Frontal cortex (tissue), 4 donors: ENCODE results near the gene METAP1D. TPM values are rescaled to one million over a fixed set of nuclear protein-coding genes. Genes with fewer than 3 reads are reported as not detected.

Source experiments
- DNase-seq, 2 donors: peaks; one replicate each; pipeline ENCODE4 v3.0.0; 2012; ENCODE audit warnings: low spot score in 2 of 2
- FAIRE-seq: peaks from 2 replicates; lab custom pipeline; 2012; peaks lifted over from hg19 to GRCh38; lab: Jason Lieb, UNC
- total RNA-seq: library from RNA; depleted of rRNA; stranded (reverse); fragments of >200 nt; gene quantifications from one replicate; pipeline ENCODE4 v1.2.3, GENCODE V29; 2014
- donor health status: control.
- donor health status: control.
- donor health status: control.

The METAP1D gene
- total RNA-seq, 1 donor from 2014 or later, result 6.1 TPM

DNA sequence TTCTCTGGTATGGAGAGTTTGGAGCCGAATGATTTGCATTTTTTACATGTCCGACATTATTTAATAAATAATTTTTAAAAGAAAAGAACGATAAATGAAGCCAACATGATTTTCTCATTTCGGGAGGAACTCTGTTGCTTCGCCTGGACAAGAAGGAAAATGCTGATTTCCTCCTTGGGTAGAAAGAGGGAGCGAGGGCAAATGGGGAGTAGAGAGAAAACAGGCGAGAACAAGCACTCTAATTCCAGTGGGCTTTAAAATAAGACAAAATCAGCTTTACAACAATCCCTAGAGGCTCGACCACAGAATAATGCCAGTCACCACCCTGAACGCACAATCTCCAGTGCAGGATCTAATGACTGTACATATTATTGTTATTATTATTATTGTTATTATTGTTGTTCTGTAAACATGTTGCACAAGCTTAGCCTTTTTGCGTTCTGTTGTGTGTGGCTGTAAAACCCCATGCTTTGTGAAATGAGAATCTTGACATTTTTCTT, 89.3 kb downstream of the METAP1D start:
- DNase-seq, result no peak
- FAIRE-seq, result no peak

DNA sequence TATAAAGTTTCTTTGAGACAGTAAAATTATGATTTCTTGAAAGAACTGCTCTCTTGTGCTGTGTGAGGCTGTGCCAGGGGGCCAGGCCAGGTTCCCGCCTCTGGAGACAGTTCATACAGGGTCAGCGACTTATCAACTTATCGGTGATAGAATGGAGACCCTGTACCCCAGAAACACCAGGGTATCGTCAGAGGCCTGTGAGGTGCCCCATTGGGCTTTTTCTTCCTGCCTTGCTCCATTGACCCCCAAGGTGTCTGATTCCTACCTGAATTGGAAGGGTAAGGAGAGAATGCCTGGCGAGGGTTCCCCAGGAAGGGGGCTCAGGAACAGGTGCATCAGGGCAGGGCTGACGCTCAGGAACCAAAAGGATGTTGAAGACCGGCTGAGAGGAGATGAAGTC, 89.9 kb downstream of the METAP1D start:
- FAIRE-seq (no peak), DNase-seq (peak in 1 of 2 donors; percentile 5)

DNA sequence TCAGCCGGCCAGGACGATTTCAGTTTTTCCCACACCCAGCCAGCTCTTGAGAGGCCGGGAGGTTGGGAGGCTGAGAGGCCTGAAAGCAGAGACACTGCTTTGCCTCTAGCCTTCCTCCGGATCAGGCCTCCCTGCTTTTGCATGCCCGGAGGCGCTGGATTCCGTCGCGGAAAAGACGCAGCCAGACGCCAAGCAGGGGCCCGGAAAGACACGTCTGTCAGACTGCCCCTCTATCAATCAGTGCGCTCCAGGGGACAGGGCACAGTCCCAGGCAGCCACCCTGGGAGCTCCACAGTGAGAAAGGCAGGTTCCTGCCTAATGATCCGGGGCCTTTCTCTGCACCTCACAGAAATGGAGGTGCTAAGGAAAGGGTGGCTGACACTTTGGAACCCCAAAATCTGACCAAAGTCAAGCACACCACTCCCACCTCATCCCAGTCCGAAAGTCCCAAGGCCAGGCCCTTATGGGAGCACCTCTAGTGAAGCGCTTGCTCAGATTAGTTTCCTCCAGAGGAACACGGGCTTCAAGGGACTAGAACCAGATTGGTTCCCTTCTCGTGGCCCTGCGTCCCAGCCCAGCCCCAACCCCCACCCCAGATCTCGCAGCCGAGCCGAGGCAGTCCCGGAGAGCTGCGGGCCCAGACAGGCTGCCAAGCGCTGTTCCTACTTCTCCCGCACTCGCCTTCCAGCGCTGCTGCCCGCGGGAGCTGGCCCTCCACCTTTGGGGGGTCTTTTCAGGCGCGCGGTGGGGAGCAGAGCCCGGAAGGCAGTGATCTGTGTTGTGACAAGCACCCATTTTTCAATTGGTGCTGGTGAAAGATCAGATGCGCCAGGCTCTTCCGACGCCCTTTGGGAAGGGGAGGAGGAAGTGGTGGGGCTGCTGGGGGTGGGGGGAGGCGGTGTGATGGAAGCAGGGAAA, 90.5 kb downstream of the METAP1D start:
- no peak for FAIRE-seq
- peak in 1 of 2 donors; percentile 10 for DNase-seq

GRCh38 chr2:172091000-172091641, 91.4 kb downstream of the METAP1D start:
- DNase-seq (peak in 1 of 2 donors; percentile 10), FAIRE-seq (peak; percentile 63)

DNA sequence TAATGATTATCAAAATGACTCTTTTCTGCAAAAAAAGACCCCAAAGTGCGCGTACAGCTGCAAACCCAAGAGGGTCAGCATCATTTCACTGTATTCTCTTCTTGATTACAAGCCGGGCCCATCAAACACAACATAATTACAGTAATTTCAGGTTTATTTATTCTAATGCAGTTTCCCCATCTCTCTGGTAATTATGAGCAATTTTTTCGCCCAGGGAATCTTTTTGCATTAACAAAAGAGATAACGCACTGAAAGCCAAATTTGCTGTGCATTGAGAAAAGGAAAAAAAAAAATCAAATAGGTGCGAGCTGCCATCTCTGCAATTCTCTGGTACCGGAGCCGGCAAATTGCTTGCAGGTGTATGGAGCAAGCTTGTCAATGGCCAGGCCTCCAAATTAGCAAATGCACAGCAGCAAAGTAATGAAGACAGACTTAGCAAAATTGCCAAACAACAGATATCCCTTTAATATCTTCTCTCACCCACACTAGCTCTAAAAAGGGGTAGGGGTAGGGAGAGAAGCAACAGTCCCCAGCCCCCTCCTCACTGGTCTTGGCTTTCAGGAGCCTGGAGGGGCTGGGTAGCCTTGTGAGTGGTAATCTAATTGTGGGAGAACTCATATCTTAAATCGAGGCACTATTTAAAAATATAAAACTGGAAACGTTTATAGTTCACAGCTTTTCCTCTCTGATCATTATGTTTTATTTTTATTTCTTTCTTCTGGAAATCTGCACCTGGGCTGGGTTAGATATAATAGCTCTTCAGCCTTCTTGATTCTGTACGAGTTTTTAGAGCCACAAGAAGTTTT, 92.2 kb downstream of the METAP1D start:
- no peak for FAIRE-seq
- peak in 1 of 2 donors; percentile 9 for DNase-seq

DNA sequence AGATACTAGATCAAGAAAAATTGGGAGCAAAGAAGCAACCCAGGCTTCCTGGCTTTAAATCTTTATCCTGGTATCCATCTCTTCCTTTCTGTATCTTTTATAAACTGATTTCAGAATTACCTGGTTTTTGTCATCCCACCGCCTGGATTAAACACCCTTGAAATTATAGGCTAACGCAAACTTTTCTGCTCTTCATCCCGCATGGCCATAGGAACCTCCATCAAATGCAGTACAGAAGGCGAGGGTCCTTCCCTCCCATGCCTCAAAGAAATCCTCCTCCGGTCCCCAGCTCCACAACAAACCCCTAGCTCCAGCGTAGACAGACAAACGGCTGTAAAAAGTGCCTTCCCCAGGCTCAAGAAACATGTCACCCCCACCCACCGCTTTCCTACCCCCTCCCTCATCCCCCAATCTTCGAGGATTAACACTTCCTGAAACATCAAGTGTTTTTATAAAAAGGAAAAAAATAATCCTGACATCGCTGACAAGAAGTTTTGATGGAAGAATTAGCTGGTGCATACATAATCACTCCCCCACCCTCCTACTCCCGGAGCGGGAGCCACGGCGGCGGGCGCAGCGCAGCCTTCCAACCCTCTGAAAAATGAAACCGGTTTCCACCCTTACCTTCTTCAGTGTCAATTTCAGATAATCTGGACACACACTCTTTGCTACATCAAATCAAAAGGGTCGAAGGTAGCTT, 93.1 kb downstream of the METAP1D start:
- no peak for FAIRE-seq
- DNase-seq, result no peak

GRCh38 chr2:172093416-172094293, 93.9 kb downstream of the METAP1D start:
- no peak for FAIRE-seq
- DNase-seq, result peak in 1 of 2 donors; percentile 6

- DNase-seq (peak; percentile 61 to 68), FAIRE-seq (no peak)
Measured at GRCh38 chr2:172094294-172095145, 94.8 kb downstream of the METAP1D start.

- FAIRE-seq (no peak), DNase-seq (peak; percentile 53 to 62)
Measured at GRCh38 chr2:172095146-172095904, 95.6 kb downstream of the METAP1D start.

DNA sequence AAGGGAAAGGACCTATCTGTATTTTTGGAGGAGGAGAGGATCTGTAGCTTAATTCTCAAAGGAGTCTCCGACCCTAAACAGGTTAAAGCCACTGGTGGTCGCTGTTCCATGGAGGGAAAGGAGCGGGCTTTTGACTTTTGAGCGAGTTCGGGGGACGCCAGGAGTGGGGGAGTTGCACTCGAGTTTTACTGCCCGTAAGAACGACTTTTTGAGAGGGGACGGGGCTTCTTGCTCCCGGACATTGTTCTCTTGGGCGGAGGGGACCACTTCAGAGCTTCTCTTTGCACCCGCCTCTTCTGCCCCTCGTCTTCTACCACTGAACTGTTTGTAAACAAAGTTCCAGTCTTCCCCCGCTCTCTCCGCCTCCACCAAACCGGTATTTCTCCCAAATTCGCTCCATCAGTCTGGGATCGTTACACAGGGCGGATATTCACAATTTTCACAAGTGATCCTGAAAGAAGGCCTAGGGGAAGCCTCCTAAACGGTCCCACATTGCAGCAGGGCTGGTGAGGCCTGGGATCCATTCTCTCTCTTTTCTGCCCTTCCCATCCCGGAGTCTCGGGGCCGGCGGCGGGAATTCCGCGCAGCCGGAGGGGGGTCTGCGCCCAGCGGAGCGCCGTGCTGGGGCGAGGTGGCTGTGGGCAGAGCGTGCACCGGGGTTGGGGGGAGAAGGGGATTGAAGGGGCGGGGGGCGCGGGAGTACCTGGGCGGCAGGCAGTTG, 96.3 kb downstream of the METAP1D start:
- DNase-seq, result peak in 1 of 2 donors; percentile 50
- FAIRE-seq, result no peak

DNA sequence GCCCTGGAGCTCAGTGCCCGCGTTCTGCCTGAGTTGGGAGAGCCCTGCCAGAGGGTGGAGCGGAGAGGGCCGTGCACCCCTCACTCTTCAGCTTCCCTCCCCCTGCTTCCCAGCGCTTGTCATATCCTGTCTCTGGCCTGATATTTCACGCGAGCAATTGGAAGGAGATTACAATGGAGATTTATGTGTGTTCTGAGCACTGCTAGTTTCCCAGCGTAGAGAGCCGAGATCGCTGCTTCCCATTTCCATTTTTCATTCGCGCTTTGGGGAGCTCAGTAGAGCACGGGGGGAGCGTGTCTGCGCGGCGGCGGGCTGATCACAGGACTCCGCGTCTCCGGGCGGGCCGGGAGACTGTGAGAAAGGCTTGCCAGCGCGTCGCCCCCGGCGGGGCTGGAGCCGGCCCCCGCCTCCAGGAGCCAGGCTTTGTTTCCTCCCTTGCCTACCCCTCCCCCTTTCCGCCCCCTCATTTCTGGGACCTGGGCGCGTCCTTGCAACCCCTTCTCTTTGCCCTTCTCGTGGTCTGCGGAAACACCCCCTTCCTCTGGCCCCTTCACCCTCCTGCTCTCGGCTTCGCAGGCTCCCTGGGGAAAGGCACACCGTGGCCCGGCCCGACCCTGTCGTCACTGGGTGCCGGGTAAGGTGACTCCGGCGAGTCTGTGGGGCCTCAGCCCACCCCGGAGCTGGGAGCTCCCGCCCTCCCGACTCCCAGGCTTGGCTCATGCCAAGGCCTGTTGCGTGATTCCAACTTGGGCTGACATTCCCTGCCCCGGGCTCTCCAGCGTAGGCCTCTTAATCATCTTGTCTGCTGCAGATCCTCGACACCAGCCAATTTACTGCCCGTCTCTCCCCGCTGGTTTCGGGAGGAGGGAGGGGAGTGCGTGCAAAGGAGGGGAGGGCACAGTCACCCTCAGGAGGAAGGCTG, 97.1 kb downstream of the METAP1D start:
- no peak for FAIRE-seq
- DNase-seq, result peak; percentile 59 to 64

DNA sequence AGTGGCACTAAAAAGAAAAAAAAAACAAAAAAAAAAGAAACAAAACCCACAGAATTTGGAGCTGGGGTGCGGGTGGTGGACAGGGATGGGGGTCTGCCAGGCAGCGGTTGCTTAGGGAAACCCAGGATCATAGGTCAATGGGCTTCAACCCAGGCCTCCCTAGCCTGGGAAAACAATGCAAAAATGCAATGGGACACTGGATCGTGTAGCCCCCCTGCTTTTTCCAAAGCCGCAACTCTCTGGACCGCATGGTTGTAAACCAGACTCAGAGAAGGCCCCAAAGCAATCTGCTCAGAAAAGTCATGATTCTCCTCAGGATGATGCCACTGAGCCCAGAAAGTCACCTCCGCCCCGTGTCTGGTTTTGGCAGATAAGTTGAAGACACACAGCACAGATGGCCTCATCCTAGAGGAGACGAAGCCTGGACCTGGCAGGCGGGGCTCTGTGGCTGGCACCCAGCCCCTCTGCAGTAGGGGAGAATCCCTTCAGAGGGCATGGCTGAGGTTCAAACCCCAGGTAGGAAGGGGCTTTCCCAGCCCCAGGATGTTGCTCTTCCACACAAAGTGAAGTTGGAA, 97.9 kb downstream of the METAP1D start:
- FAIRE-seq (no peak), DNase-seq (peak in 1 of 2 donors; percentile 16)

DNA sequence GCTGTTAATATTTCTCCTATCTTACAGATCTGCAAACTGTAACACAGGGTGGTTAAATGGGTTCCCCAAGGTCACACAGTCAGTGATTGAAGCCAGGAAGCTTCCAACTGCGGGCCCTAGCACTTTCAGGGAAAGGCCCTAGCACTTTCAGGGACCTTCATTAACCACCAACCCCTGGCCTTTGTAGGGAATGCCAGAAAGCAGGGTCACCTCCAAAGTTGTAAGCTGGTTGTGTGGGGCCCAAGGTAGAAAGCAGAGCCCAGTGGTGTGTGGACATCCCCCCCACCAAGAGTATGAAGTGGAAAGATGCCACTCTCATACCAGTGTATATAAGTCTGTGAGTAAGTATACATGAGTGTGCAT, 98.5 kb downstream of the METAP1D start:
- FAIRE-seq (no peak), DNase-seq (peak in 1 of 2 donors; percentile 2)

DNA sequence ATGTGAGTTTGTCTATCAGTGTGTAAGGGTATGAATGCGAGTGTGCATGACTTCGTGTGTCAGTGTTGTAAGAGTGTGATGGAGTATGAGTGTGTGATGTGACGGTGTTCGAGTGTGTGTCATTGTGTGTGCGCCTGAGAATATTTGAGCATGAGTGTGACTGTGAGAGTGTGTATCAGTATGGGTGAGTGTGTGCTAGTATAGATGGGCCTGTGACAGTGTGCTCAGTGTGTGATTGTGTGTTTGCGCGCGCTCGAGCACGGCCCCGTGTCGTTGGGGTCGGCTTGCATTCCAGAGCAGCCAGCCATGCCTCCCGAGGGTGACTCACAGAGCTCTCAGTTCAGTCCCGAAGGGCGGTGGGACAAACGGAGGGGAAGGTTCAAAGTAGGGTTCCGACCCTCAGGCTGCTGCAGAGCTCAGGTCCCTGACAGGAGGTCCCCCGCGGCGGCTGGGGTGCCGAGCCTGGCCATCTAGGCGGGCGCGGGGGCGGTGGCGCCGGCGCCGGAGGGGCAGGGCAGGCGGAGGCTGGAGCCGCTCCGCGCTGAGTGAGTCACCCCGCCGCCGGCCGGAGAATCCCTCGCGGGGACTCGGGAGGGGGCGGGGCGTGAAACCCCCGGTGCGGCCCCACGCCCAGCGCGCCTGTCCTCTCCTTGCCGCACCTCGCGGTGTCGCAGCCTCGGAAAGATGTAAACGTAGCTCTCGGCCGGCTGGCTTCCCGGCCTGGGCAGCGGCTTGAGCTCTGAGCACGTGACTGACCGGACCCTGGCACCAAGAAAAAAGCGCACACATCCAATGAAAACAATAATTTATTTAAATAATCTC, 99.1 kb downstream of the METAP1D start:
- FAIRE-seq, result no peak
- DNase-seq, result peak; percentile 57 to 68
